ENCODE measurements around the gene FASTK.

The FASTK gene

GRCh38 chr7:151061213-151062110 lies 19.1 kb downstream of the FASTK start:
- no peak for TF ChIP-seq POLR2AphosphoS5 (IDR thresholded peaks at IDR 0.05; ENCODE audit: low read depth, low read length)
- TF ChIP-seq SPI1 (IDR thresholded peaks at IDR 0.05; ENCODE audit: low read depth, low read length): no peak
- no peak for TF ChIP-seq PAX5 (IDR thresholded peaks at IDR 0.05; ENCODE audit: insufficient read depth, low read length, severe bottlenecking)
- TF ChIP-seq POLR2A (IDR thresholded peaks at IDR 0.05; ENCODE audit: low read depth, low read length): no peak
- no peak for TF ChIP-seq POU2F2 (IDR thresholded peaks at IDR 0.05; ENCODE audit: low read depth, low read length)
- no peak for TF ChIP-seq TAF1 (IDR thresholded peaks at IDR 0.05; ENCODE audit: low read depth, low read length)
- no peak for DNase-seq (ENCODE audit: insufficient read length, low spot score)
- no peak for FAIRE-seq

GRCh38 chr7:151060416-151061212 lies 20.0 kb downstream of the FASTK start:
- FAIRE-seq: no peak
- no peak for TF ChIP-seq SPI1 (IDR thresholded peaks at IDR 0.05; ENCODE audit: low read depth, low read length)
- no peak for TF ChIP-seq PAX5 (IDR thresholded peaks at IDR 0.05; ENCODE audit: insufficient read depth, low read length, severe bottlenecking)
- no peak for TF ChIP-seq POLR2A (IDR thresholded peaks at IDR 0.05; ENCODE audit: low read depth, low read length)
- no peak for TF ChIP-seq POLR2AphosphoS5 (IDR thresholded peaks at IDR 0.05; ENCODE audit: low read depth, low read length)
- TF ChIP-seq POU2F2 (IDR thresholded peaks at IDR 0.05; ENCODE audit: low read depth, low read length): no peak
- no peak for TF ChIP-seq TAF1 (IDR thresholded peaks at IDR 0.05; ENCODE audit: low read depth, low read length)
- DNase-seq (ENCODE audit: insufficient read length, low spot score): no peak

- no peak for DNase-seq (ENCODE audit: insufficient read length, low spot score)
- FAIRE-seq: no peak
- no peak for TF ChIP-seq POLR2A (IDR thresholded peaks at IDR 0.05; ENCODE audit: low read depth, low read length)
- TF ChIP-seq POU2F2 (IDR thresholded peaks at IDR 0.05; ENCODE audit: low read depth, low read length): no peak
- TF ChIP-seq SPI1 (IDR thresholded peaks at IDR 0.05; ENCODE audit: low read depth, low read length): no peak
- TF ChIP-seq PAX5 (IDR thresholded peaks at IDR 0.05; ENCODE audit: insufficient read depth, low read length, severe bottlenecking): no peak
- no peak for TF ChIP-seq POLR2AphosphoS5 (IDR thresholded peaks at IDR 0.05; ENCODE audit: low read depth, low read length)
Measured at GRCh38 chr7:151060113-151060415, 20.5 kb downstream of the FASTK start.

GRCh38 chr7:151059367-151060112 lies 21.1 kb downstream of the FASTK start, which contains the start of gene SLC4A2:
SLC4A2 (plus strand) TSS chr7:151059589; CDS start chr7:151061988, 2,399 bp downstream.
- FAIRE-seq: peak; percentile 73
- peak; percentile 96 for DNase-seq (ENCODE audit: insufficient read length, low spot score)
- TF ChIP-seq POLR2A (IDR thresholded peaks at IDR 0.05; ENCODE audit: low read depth, low read length): no peak
- TF ChIP-seq PAX5 (IDR thresholded peaks at IDR 0.05; ENCODE audit: insufficient read depth, low read length, severe bottlenecking): no peak
- TF ChIP-seq TAF1 (IDR thresholded peaks at IDR 0.05; ENCODE audit: low read depth, low read length): no peak
- TF ChIP-seq POLR2AphosphoS5 (IDR thresholded peaks at IDR 0.05; ENCODE audit: low read depth, low read length): no peak
- no peak for TF ChIP-seq POU2F2 (IDR thresholded peaks at IDR 0.05; ENCODE audit: low read depth, low read length)
- TF ChIP-seq SPI1 (IDR thresholded peaks at IDR 0.05; ENCODE audit: low read depth, low read length): 0 out of 2 replicates have a peak, but pooled peaks have one; percentile 13

GRCh38 chr7:151058781-151059366 lies 21.7 kb downstream of the FASTK start:
- TF ChIP-seq SPI1 (IDR thresholded peaks at IDR 0.05; ENCODE audit: low read depth, low read length) (no peak), POLR2A (IDR thresholded peaks at IDR 0.05; ENCODE audit: low read depth, low read length) (no peak), POU2F2 (IDR thresholded peaks at IDR 0.05; ENCODE audit: low read depth, low read length) (no peak), TAF1 (IDR thresholded peaks at IDR 0.05; ENCODE audit: low read depth, low read length) (no peak), POLR2AphosphoS5 (IDR thresholded peaks at IDR 0.05; ENCODE audit: low read depth, low read length) (no peak), PAX5 (IDR thresholded peaks at IDR 0.05; ENCODE audit: insufficient read depth, low read length, severe bottlenecking) (no peak)
- FAIRE-seq (peak; percentile 66), DNase-seq (ENCODE audit: insufficient read length, low spot score) (no peak)

- TF ChIP-seq POU2F2 (IDR thresholded peaks at IDR 0.05; ENCODE audit: low read depth, low read length): peak; percentile 64; the same call in 1 of the 2 replicates
- TF ChIP-seq POLR2A (IDR thresholded peaks at IDR 0.05; ENCODE audit: low read depth, low read length): no peak
- no peak for TF ChIP-seq PAX5 (IDR thresholded peaks at IDR 0.05; ENCODE audit: insufficient read depth, low read length, severe bottlenecking)
- DNase-seq (ENCODE audit: insufficient read length, low spot score) (peak; percentile 99), FAIRE-seq (peak; percentile 96)
Measured at GRCh38 chr7:151057989-151058780, 22.4 kb downstream of the FASTK start.

GRCh38 chr7:151057506-151057988 lies 23.1 kb downstream of the FASTK start, which contains the start of gene CDK5:
CDK5 (minus strand) TSS chr7:151057897; CDS start chr7:151057848, 49 bp downstream.
- TF ChIP-seq POU2F2 (IDR thresholded peaks at IDR 0.05; ENCODE audit: low read depth, low read length): no peak
- TF ChIP-seq TAF1 (IDR thresholded peaks at IDR 0.05; ENCODE audit: low read depth, low read length): no peak
- no peak for TF ChIP-seq POLR2A (IDR thresholded peaks at IDR 0.05; ENCODE audit: low read depth, low read length)
- TF ChIP-seq PAX5 (IDR thresholded peaks at IDR 0.05; ENCODE audit: insufficient read depth, low read length, severe bottlenecking): no peak
- TF ChIP-seq SPI1 (IDR thresholded peaks at IDR 0.05; ENCODE audit: low read depth, low read length): no peak
- no peak for TF ChIP-seq POLR2AphosphoS5 (IDR thresholded peaks at IDR 0.05; ENCODE audit: low read depth, low read length)
- DNase-seq (ENCODE audit: insufficient read length, low spot score) (peak; percentile 67), FAIRE-seq (peak; percentile 57)

Data from GM12891 (cell line).